ENCODE data around the gene ZNF275.
"Not testable (repeated sequence)": the region's sequence is repeated elsewhere in the genome, so short reads cannot be mapped to it uniquely, and the experiment has no call there.

Gene ZNF275

GRCh38 chrX:153387345-153387744 lies 53.4 kb downstream of the ZNF275 start:
- TF ChIP-seq CSDC2 (CRISPR knock-in tag; IDR thresholded peaks at IDR 0.05): no peak
- no peak for TF ChIP-seq ISL1 (CRISPR knock-in tag; IDR thresholded peaks at IDR 0.05)
- TF ChIP-seq ARNTL (CRISPR knock-in tag; IDR thresholded peaks at IDR 0.05; ENCODE audit: borderline replicate concordance, low read depth): no peak
- TF ChIP-seq PPARA (CRISPR knock-in tag; IDR thresholded peaks at IDR 0.05; ENCODE audit: borderline replicate concordance): no peak
- TF ChIP-seq SNAI2 (CRISPR knock-in tag; IDR thresholded peaks at IDR 0.05): no peak
- TF ChIP-seq ZNF8 (CRISPR knock-in tag; IDR thresholded peaks at IDR 0.05): no peak
- no peak for TF ChIP-seq POU6F1 (CRISPR knock-in tag; IDR thresholded peaks at IDR 0.05; ENCODE audit: borderline replicate concordance, low read depth)
- no peak for TF ChIP-seq TCF4 (CRISPR knock-in tag; IDR thresholded peaks at IDR 0.05; ENCODE audit: borderline replicate concordance)
- no peak for TF ChIP-seq ZC3H10 (CRISPR knock-in tag; IDR thresholded peaks at IDR 0.05)
- no peak for TF ChIP-seq ZFP3 (CRISPR knock-in tag; IDR thresholded peaks at IDR 0.05)
- TF ChIP-seq TOX (CRISPR knock-in tag; IDR thresholded peaks at IDR 0.05; ENCODE audit: borderline replicate concordance): no peak
- no peak for TF ChIP-seq ESRRG (CRISPR knock-in tag; IDR thresholded peaks at IDR 0.05)
- TF ChIP-seq PATZ1 (CRISPR knock-in tag; IDR thresholded peaks at IDR 0.05; ENCODE audit: borderline replicate concordance): no peak
- no peak for TF ChIP-seq ZFP30 (CRISPR knock-in tag; IDR thresholded peaks at IDR 0.05)
- TF ChIP-seq ZNF70 (CRISPR knock-in tag; IDR thresholded peaks at IDR 0.05): no peak
- no peak for TF ChIP-seq OSR1 (CRISPR knock-in tag; IDR thresholded peaks at IDR 0.05)
- ATAC-seq: no peak

- TF ChIP-seq ZNF70 (CRISPR knock-in tag; IDR thresholded peaks at IDR 0.05): no peak
- no peak for TF ChIP-seq ZC3H10 (CRISPR knock-in tag; IDR thresholded peaks at IDR 0.05)
- TF ChIP-seq TOX (CRISPR knock-in tag; IDR thresholded peaks at IDR 0.05; ENCODE audit: borderline replicate concordance): no peak
- TF ChIP-seq ZFP30 (CRISPR knock-in tag; IDR thresholded peaks at IDR 0.05): no peak
Observed at GRCh38 chrX:153387987-153388721, 54.2 kb downstream of the ZNF275 start.

GRCh38 chrX:153388722-153389459 lies 54.9 kb downstream of the ZNF275 start:
- TF ChIP-seq TOX (CRISPR knock-in tag; IDR thresholded peaks at IDR 0.05; ENCODE audit: borderline replicate concordance) (no peak), BACH2 (CRISPR knock-in tag; IDR thresholded peaks at IDR 0.05; ENCODE audit: borderline replicate concordance) (no peak), ISL1 (CRISPR knock-in tag; IDR thresholded peaks at IDR 0.05) (no peak), PATZ1 (CRISPR knock-in tag; IDR thresholded peaks at IDR 0.05; ENCODE audit: borderline replicate concordance) (no peak), CSDC2 (CRISPR knock-in tag; IDR thresholded peaks at IDR 0.05) (no peak), GLIS3 (CRISPR knock-in tag; IDR thresholded peaks at IDR 0.05) (no peak), ARNTL (CRISPR knock-in tag; IDR thresholded peaks at IDR 0.05; ENCODE audit: borderline replicate concordance, low read depth) (no peak), RARB (CRISPR knock-in tag; IDR thresholded peaks at IDR 0.05) (no peak), POU6F1 (CRISPR knock-in tag; IDR thresholded peaks at IDR 0.05; ENCODE audit: borderline replicate concordance, low read depth) (no peak), CREB5 (CRISPR knock-in tag; IDR thresholded peaks at IDR 0.05; ENCODE audit: low read depth) (no peak), TSHZ2 (CRISPR knock-in tag; IDR thresholded peaks at IDR 0.05) (no peak), ZC3H10 (CRISPR knock-in tag; IDR thresholded peaks at IDR 0.05) (no peak), PPARA (CRISPR knock-in tag; IDR thresholded peaks at IDR 0.05; ENCODE audit: borderline replicate concordance) (no peak), SNAI2 (CRISPR knock-in tag; IDR thresholded peaks at IDR 0.05) (no peak), ZNF70 (CRISPR knock-in tag; IDR thresholded peaks at IDR 0.05) (no peak), ZNF565 (CRISPR knock-in tag; conservative IDR thresholded peaks at IDR 0.05; ENCODE audit: low read depth) (no peak), ZFP30 (CRISPR knock-in tag; IDR thresholded peaks at IDR 0.05) (no peak)
- no peak for ATAC-seq

More at GRCh38 chrX:153387987-153388721, 54.2 kb downstream of the ZNF275 start:
- ATAC-seq: no peak

GRCh38 chrX:153389460-153389768 lies 55.5 kb downstream of the ZNF275 start:
- not testable (repeated sequence) for ATAC-seq
